ENCODE results near the gene E2F4.

Gene E2F4

DNA sequence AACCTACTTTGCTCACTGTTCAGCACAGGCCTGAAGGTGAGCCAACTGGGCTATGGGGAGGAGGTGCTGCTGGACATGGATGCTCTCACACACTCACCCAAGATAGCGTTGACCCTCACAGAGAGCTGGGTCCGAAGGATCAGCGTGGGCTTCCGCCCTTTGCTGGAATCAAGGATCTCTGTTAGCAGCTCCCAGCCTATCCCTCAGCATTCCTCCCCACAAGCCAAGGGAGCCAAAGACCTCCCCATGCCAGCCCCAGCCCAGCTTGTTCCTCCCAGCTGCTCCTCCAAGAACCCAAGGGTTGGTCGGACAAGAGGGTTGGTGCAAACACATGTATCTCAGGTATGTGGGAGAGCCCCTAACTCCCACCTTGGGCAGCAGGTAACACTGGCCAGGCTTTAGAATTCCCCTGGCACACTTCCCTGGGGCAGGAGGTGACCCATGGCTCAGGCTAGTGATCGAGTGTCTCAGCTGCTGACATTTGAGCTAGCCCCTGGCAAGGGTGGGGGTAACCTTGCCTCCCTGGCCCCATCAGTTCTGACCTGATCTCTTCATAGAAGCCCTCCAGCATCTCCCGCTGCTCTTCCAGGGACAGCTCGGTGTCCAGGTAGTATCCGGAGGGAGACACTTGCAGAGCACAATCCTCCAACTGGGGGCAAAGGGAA is 47.0 kb downstream of the E2F4 start:
- no peak for TF ChIP-seq EZH2phosphoT487 (conservative IDR thresholded peaks at IDR 0.05; ENCODE audit: low read length)
- TF ChIP-seq, protein P1, sequence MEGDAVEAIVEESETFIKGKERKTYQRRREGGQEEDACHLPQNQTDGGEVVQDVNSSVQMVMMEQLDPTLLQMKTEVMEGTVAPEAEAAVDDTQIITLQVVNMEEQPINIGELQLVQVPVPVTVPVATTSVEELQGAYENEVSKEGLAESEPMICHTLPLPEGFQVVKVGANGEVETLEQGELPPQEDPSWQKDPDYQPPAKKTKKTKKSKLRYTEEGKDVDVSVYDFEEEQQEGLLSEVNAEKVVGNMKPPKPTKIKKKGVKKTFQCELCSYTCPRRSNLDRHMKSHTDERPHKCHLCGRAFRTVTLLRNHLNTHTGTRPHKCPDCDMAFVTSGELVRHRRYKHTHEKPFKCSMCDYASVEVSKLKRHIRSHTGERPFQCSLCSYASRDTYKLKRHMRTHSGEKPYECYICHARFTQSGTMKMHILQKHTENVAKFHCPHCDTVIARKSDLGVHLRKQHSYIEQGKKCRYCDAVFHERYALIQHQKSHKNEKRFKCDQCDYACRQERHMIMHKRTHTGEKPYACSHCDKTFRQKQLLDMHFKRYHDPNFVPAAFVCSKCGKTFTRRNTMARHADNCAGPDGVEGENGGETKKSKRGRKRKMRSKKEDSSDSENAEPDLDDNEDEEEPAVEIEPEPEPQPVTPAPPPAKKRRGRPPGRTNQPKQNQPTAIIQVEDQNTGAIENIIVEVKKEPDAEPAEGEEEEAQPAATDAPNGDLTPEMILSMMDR (IDR thresholded peaks at IDR 0.05; ENCODE audit: insufficient read depth, low read length, poor library complexity, severe bottlenecking) = no peak
- no peak overlapping the region for H3K27ac ChIP-seq (ENCODE audit: low read depth, low read length)

DNA sequence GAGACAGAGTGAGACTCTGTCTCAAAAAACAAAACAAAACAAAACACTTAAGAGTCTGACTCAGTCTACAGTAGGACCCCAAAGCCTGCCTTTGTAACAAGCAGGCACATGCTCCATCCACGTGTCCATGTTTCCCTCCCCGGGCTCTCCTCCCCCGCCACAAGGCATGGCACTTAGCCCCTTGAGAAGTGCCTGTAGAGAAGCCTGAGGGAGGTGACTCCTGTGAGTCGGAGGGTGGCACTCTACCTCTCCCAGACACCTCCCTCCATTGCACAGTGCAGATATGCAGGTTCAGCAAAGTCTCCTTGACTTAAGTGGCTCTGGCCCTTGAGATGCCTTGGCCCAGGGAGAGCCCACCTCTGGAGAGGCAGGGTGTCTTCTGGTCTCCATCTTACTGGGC is 48.6 kb downstream of the E2F4 start:
- H3K9ac ChIP-seq (ENCODE audit: low read length) = no peak overlapping the region
- no peaks in the 10 kb centered on the region for H3K36me3 ChIP-seq (ENCODE audit: low read length)
- TF ChIP-seq EZH2phosphoT487 (conservative IDR thresholded peaks at IDR 0.05; ENCODE audit: low read length) = no peak
- TF ChIP-seq, protein P1 (IDR thresholded peaks at IDR 0.05; ENCODE audit: insufficient read depth, low read length, poor library complexity, severe bottlenecking) = no peak
- no peak overlapping the region for H2AFZ ChIP-seq (ENCODE audit: low read depth, low read length, severe bottlenecking)
- no peaks in the 10 kb centered on the region for H3K9me3 ChIP-seq (ENCODE audit: insufficient read depth, low read length)
- no peaks in the 10 kb centered on the region; the same call in 1 of the 2 replicates for H4K20me1 ChIP-seq (ENCODE audit: low read depth, low read length)
- H3K9me2 ChIP-seq (replicated peaks; ENCODE audit: insufficient read depth, low read length) = no peaks in the 10 kb centered on the region
- no peak overlapping the region for H3K27ac ChIP-seq (ENCODE audit: low read depth, low read length)
- no peak overlapping the region for H3K4me3 ChIP-seq (ENCODE audit: insufficient read depth, low read length, poor library complexity, severe bottlenecking)
- no peak overlapping the region for H3K4me2 ChIP-seq (ENCODE audit: low read depth, low read length, poor library complexity, severe bottlenecking)
- H3K27me3 ChIP-seq (ENCODE audit: low read length) = no peaks in the 10 kb centered on the region
- H3K79me2 ChIP-seq (ENCODE audit: insufficient read depth, low read length) = no peaks in the 10 kb centered on the region
- H3F3A ChIP-seq (ENCODE audit: insufficient read depth) = no peaks in the 10 kb centered on the region

More for the DNA sequence above, 47.0 kb downstream of the E2F4 start:
- Histone ChIP-seq H3K9ac (ENCODE audit: low read length) (no peak overlapping the region), H3K4me2 (ENCODE audit: low read depth, low read length, poor library complexity, severe bottlenecking) (no peak overlapping the region), H2AFZ (ENCODE audit: low read depth, low read length, severe bottlenecking) (no peak overlapping the region), H3K4me3 (ENCODE audit: insufficient read depth, low read length, poor library complexity, severe bottlenecking) (no peak overlapping the region), H3F3A (ENCODE audit: insufficient read depth) (no peaks in the 10 kb centered on the region), H3K27me3 (ENCODE audit: low read length) (no peaks in the 10 kb centered on the region), H3K9me2 (replicated peaks; ENCODE audit: insufficient read depth, low read length) (no peaks in the 10 kb centered on the region), H3K9me3 (ENCODE audit: insufficient read depth, low read length) (no peaks in the 10 kb centered on the region), H3K79me2 (ENCODE audit: insufficient read depth, low read length) (no peaks in the 10 kb centered on the region), H4K20me1 (ENCODE audit: low read depth, low read length) (no peaks in the 10 kb centered on the region; the same call in 1 of the 2 replicates), H3K36me3 (ENCODE audit: low read length) (no peaks in the 10 kb centered on the region)

DNA sequence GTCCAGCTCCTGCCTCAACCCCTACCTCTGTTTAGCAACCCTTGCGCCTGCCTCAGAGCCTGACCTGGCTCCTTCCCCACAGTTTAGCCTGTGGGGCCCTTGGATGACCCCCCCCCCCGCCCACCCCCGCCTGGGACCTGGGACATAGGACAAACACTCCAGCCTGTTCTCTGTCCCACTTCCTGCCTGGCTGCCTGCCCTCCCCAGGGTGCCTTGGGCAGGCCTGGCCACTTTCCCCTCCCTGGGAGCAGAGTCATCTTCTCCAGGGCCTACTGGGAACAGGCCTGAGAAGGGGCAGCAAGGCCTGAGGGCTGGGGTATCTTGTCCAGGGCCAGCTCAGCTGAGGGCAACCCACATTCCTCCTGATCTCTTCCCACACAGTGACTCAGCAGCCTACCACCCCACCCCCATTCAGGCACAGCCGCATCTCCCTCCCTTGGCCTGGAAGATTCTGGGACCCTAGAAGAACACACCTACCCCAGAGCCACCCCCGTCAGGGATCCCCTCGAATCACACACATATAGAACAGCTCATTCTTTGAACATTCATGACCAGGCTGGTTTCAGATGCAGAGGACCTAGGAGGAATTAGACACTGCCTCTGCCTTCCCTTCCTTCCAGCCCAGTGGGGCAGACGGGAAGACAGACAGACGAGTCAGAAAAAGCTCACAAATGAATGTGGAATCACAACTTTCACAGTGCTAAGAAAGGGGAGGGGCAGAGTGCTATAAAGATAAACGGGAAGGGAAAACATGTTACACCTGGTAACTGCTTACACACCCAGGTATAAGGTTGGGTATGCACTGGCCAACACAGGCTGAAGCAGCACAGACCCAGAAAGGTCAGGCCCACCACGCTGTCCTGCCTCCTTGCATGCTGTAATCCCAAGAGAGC is 49.3 kb downstream of the E2F4 start:
- Histone ChIP-seq H3K27ac (ENCODE audit: low read depth, low read length) (no peak overlapping the region), H3K4me2 (ENCODE audit: low read depth, low read length, poor library complexity, severe bottlenecking) (no peak overlapping the region), H3K27me3 (ENCODE audit: low read length) (no peaks in the 10 kb centered on the region), H3K36me3 (ENCODE audit: low read length) (no peaks in the 10 kb centered on the region), H4K20me1 (ENCODE audit: low read depth, low read length) (no peaks in the 10 kb centered on the region; the same call in 1 of the 2 replicates), H3K79me2 (ENCODE audit: insufficient read depth, low read length) (no peaks in the 10 kb centered on the region), H3K9me3 (ENCODE audit: insufficient read depth, low read length) (no peaks in the 10 kb centered on the region), H3F3A (ENCODE audit: insufficient read depth) (no peaks in the 10 kb centered on the region), H3K9ac (ENCODE audit: low read length) (no peak overlapping the region), H2AFZ (ENCODE audit: low read depth, low read length, severe bottlenecking) (no peak overlapping the region), H3K4me3 (ENCODE audit: insufficient read depth, low read length, poor library complexity, severe bottlenecking) (no peak overlapping the region), H3K9me2 (replicated peaks; ENCODE audit: insufficient read depth, low read length) (no peaks in the 10 kb centered on the region)
- no peak for TF ChIP-seq EZH2phosphoT487 (conservative IDR thresholded peaks at IDR 0.05; ENCODE audit: low read length)
- TF ChIP-seq, protein P1 (IDR thresholded peaks at IDR 0.05; ENCODE audit: insufficient read depth, low read length, poor library complexity, severe bottlenecking) = no peak

Data from SU-DHL-6 (cell line).